ENCODE data around the gene FYB2. TPM values are rescaled to one million over a fixed set of nuclear protein-coding genes. Genes with fewer than 3 reads are reported as not detected.

The FYB2 gene
- total and polyA plus RNA-seq, 7 donors: 0.48 to 2.6 (median 1.1) TPM; not detected in 1

- Histone ChIP-seq H3K27ac (no peak overlapping the region), H3K4me3 (no peak overlapping the region), H3K36me3 (ENCODE audit: insufficient read depth in 1 of 2, low read depth in 1 of 2) (no peaks in the 10 kb centered on the region), H3K27me3 (ENCODE audit: insufficient read depth in 3 of 3, low read length in 2 of 3) (no peaks in the 10 kb centered on the region), H3K9me3 (no peaks in the 10 kb centered on the region), H3K4me1 (no peaks in the 10 kb centered on the region)
- intact Hi-C loops (cut with DNase I): loop anchor here in 1 of 2 donors (5.0 kb wide), 1 partner anchor 66 kb away; no protein-coding TSS in a partner anchor
- TF ChIP-seq CTCF (IDR thresholded peaks at IDR 0.05): no peak
- ATAC-seq: no peak
- DNase-seq: no peak
- WGBS, 3 donors: 88 to 96% (median 89%) methylated on average over 2 of the region's 2 CpGs
Measured at GRCh38 chr1:56755911-56756310, 63.3 kb downstream of the FYB2 start.

DNA sequence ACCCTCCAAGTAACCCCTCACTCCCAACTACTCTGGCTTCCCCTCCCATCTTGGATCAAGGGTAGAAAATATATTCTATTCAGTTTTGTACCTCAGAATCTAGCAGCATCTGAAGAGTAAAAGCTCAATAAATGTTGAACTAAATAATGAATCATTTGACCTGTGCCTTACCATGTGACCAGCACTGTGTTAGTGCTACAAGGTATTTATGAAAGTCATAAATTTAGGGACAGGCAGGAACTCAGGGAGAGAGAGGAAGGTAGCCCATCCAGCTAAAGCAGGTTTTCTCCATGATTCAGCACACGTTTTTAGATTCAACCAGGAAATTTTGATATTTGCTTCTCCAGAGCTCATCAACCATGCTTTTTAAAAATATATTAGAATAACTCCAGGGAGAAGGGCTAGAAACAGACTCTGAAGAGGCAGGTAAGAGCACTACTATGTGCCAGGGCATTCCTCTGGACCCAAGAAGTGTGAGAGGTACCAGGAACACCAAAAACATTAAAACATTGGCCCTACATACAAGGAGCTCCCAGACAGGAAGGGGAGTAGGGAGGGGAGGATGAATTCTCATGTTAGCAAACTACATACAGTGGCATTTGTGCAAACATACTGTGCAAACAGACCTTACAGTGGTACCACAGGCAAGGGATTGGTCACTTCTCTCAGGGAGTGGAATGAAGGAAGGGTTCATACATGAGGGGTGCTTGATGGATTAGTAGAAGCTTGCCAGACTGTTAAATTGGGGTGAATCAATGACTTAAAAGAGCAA, 64.3 kb downstream of the FYB2 start:
- 40 to 59% (median 47%) methylated on average over 1 of the region's 1 CpG for WGBS, 3 donors
- H3K4me3 ChIP-seq: no peak overlapping the region
- no peaks in the 10 kb centered on the region for H3K36me3 ChIP-seq (ENCODE audit: insufficient read depth in 1 of 2, low read depth in 1 of 2)
- DNase-seq (no peak), ATAC-seq (no peak)
- TF ChIP-seq CTCF (IDR thresholded peaks at IDR 0.05): no peak
- intact Hi-C loops (cut with DNase I): loop anchor here in 1 of 2 donors (5.0 kb wide), 1 partner anchor 67 kb away; no protein-coding TSS in a partner anchor
- no peaks in the 10 kb centered on the region for H3K9me3 ChIP-seq
- no peaks in the 10 kb centered on the region for H3K4me1 ChIP-seq
- H3K27me3 ChIP-seq (ENCODE audit: insufficient read depth in 3 of 3, low read length in 2 of 3): no peaks in the 10 kb centered on the region
- H3K27ac ChIP-seq: no peak overlapping the region

DNA sequence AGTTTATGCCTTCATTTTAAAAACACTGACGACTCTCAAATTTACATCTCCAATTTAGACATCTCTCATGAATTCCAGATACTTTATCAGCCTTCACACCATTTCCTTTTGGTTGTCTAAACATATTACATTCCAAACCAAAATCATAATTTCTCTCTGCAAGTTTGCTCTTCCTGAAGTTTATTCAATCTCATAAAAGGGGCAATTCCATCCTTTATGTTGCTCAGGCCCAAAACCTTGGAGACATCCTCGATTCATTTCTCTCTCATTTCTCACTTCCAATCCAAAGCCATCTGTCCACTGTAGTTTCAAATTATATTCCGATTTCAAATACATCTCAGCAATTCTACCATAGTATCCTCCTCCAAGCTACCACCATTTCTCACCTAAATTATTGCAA, 74.0 kb downstream of the FYB2 start:
- no peak for DNase-seq
- H3K4me3 ChIP-seq: no peak overlapping the region
- intact Hi-C loops (cut with DNase I): no loop called here
- no peak for TF ChIP-seq CTCF (IDR thresholded peaks at IDR 0.05)
- H3K9me3 ChIP-seq: no peaks in the 10 kb centered on the region
- WGBS, 3 donors: 86 to 89% (median 87%) methylated on average over 3 of the region's 3 CpGs
- no peak overlapping the region for H3K27ac ChIP-seq
- peaks cover 0 to 1% (median 0%) of the 10 kb centered on the region in 3 donors for H3K27me3 ChIP-seq (ENCODE audit: insufficient read depth in 3 of 3, low read length in 2 of 3)
- no peak for ATAC-seq
- no peaks in the 10 kb centered on the region for H3K4me1 ChIP-seq
- no peaks in the 10 kb centered on the region for H3K36me3 ChIP-seq (ENCODE audit: insufficient read depth in 1 of 2, low read depth in 1 of 2)

GRCh38 chr1:56728964-56729363, 90.2 kb downstream of the FYB2 start:
- intact Hi-C loops (cut with DNase I): no loop called here
- no peak for TF ChIP-seq CTCF (IDR thresholded peaks at IDR 0.05)
- H3K27me3 ChIP-seq (ENCODE audit: insufficient read depth in 3 of 3, low read length in 2 of 3): no peaks in the 10 kb centered on the region
- no peak overlapping the region for H3K4me3 ChIP-seq
- H3K9me3 ChIP-seq: no peaks in the 10 kb centered on the region
- no peaks in the 10 kb centered on the region for H3K4me1 ChIP-seq
- no peaks in the 10 kb centered on the region for H3K36me3 ChIP-seq (ENCODE audit: insufficient read depth in 1 of 2, low read depth in 1 of 2)
- no peak overlapping the region for H3K27ac ChIP-seq
- WGBS, 3 donors: 76 to 85% (median 84%) methylated on average over 2 of the region's 2 CpGs
- no peak for ATAC-seq
- DNase-seq: no peak

DNA sequence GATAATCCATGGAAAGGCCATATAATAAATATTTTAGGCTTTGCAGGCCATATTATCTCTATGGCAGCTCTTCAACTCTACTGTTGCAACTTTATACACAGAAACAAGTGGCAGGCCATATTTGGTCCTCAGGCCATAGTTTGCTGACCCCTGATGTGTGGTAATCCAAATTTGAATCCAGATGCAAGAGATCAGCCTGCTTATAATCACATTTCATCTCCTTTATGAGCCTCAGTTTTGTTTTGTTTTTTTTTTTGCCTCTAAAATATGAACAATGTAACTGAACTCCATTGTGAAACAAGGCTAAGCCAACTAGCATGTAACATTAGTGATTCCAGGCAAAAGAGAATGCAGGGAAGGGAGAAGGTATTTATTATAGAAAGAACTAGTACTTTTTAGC, 92.5 kb downstream of the FYB2 start:
- intact Hi-C loops (cut with DNase I): no loop called here
- H3K36me3 ChIP-seq (ENCODE audit: insufficient read depth in 1 of 2, low read depth in 1 of 2): no peaks in the 10 kb centered on the region
- H3K27ac ChIP-seq: no peak overlapping the region
- H3K4me1 ChIP-seq: no peaks in the 10 kb centered on the region
- no peak for DNase-seq
- no peaks in the 10 kb centered on the region for H3K9me3 ChIP-seq
- H3K27me3 ChIP-seq (ENCODE audit: insufficient read depth in 3 of 3, low read length in 2 of 3): no peaks in the 10 kb centered on the region
- TF ChIP-seq CTCF (IDR thresholded peaks at IDR 0.05): no peak
- no peak overlapping the region for H3K4me3 ChIP-seq
- ATAC-seq: no peak
